Lower leg skin (tissue), 3 donors: ENCODE data around the gene ZNF398.

Source experiments
- POLR2A ChIP-seq, 2 donors: fragments of 450-650 bp; IDR thresholded peaks; one replicate each; pipeline ENCODE4 v1.6.1; 2016 to 2017; ENCODE audit warnings: antibody characterized with exemption in 2 of 2, mild to moderate bottlenecking in 1 of 2, moderate library complexity in 1 of 2
- TF ChIP-seq, protein P1 (sequence below), 3 donors: fragments of 450-650 bp; IDR thresholded peaks; one replicate each; pipeline ENCODE4 v1.5.1; 2016; ENCODE audit warnings: antibody characterized with exemption in 3 of 3, mild to moderate bottlenecking in 3 of 3, moderate library complexity in 2 of 3

DNA sequence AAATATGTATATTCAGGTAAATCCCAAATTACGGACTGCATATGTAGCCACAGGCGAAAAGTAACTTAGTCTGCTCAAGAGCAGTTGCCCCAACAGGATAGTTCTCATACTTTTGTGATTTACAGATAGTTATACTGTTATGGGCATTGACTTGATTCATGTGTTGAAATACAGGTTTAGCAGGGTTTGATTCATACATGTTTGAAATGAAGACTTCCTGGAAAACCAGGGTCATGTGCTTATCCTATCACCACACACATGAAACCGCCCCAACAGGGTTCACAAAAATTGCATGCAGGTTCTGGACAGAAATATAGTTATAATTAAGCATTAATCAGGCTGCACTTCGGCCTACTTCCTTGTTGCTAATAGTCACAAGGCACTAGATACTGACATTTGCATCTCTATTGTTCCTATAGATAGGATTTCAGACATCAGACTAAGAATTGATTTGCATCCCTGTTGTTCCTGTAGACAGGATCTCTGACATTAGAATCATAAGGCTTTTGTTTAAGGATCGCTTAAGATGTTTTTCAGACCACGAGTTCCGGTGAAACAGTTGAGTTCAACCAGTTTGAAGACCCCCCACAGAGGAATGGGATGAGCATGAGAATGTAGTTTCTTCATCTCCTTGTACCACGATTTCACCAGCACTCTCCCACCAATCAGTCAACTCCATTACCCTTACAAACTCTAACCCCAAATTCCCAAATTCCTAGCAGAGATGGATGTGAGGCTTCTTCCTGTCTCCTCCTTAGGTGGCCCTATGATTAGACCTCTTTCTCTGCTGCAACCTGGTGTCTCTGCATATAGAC lies 2.0 kb upstream of the ZNF398 start:
- TF ChIP-seq, protein P1, sequence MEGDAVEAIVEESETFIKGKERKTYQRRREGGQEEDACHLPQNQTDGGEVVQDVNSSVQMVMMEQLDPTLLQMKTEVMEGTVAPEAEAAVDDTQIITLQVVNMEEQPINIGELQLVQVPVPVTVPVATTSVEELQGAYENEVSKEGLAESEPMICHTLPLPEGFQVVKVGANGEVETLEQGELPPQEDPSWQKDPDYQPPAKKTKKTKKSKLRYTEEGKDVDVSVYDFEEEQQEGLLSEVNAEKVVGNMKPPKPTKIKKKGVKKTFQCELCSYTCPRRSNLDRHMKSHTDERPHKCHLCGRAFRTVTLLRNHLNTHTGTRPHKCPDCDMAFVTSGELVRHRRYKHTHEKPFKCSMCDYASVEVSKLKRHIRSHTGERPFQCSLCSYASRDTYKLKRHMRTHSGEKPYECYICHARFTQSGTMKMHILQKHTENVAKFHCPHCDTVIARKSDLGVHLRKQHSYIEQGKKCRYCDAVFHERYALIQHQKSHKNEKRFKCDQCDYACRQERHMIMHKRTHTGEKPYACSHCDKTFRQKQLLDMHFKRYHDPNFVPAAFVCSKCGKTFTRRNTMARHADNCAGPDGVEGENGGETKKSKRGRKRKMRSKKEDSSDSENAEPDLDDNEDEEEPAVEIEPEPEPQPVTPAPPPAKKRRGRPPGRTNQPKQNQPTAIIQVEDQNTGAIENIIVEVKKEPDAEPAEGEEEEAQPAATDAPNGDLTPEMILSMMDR (IDR thresholded peaks at IDR 0.05), result no peak
- no peak for TF ChIP-seq POLR2A (IDR thresholded peaks at IDR 0.05)
